Memory B cell (primary cell): ENCODE results near the gene SERGEF.

ENCODE experiments used
- ATAC-seq: fragments of 150-1000 bp; cut with Tn5 transposase; 2 replicates; pipeline ENCODE4 v1.10.0; 2021; ENCODE audit warnings: low read depth, mild to moderate bottlenecking, moderate library complexity
- DNase-seq, 2 donors: peaks; one replicate each; pipeline ENCODE4 v3.0.0; 2022; ENCODE audit warnings: low spot score in 2 of 2
- H3K27ac Mint-ChIP-seq: one replicate; pipeline ENCODE4 v1.8.0; 2022; ENCODE audit warnings: mild to moderate bottlenecking, moderate library complexity, mixed read lengths
- H3K27me3 Mint-ChIP-seq: one replicate; pipeline ENCODE4 v1.8.0; 2022; ENCODE audit warnings: mixed read lengths
- H3K36me3 Mint-ChIP-seq: one replicate; pipeline ENCODE4 v1.8.0; 2022; ENCODE audit warnings: mild to moderate bottlenecking, mixed read lengths
- H3K4me1 Mint-ChIP-seq: one replicate; pipeline ENCODE4 v1.8.0; 2022; ENCODE audit warnings: mixed read lengths
- H3K4me3 Mint-ChIP-seq: one replicate; pipeline ENCODE4 v1.8.0; 2022; ENCODE audit warnings: mild to moderate bottlenecking, moderate library complexity, mixed read lengths
- H3K9me3 Mint-ChIP-seq: one replicate; pipeline ENCODE4 v1.8.0; 2022; ENCODE audit warnings: mixed read lengths

The SERGEF gene

DNA sequence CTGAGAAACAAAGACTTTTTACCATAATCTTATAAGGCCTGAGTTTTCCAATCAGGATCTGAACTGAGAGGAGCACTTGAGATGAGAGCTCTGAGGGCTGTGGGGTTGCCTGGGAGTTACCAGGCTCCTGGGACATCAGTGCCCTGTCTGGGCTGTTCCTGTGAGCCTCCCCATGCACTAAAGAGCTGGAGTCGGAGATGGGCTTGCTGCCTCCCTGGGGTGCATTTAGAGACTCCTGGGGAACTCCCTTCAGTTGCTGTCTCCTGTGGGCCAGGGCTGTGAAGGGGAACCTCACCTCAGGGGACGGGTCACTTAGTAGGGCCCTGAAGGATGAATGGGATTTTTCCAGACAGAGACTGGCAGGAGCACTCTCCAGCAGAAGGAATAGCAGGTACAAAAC lies 244.9 kb downstream of the SERGEF start:
- H3K36me3 Mint-ChIP-seq, result no peaks in the 10 kb centered on the region
- H3K27ac Mint-ChIP-seq, result no peak overlapping the region
- peaks cover 3% of the 10 kb centered on the region for H3K4me1 Mint-ChIP-seq
- no peak for ATAC-seq
- H3K27me3 Mint-ChIP-seq, result peaks cover 13% of the 10 kb centered on the region
- no peaks in the 10 kb centered on the region for H3K9me3 Mint-ChIP-seq
- no peak overlapping the region for H3K4me3 Mint-ChIP-seq
- DNase-seq, result no peak

DNA sequence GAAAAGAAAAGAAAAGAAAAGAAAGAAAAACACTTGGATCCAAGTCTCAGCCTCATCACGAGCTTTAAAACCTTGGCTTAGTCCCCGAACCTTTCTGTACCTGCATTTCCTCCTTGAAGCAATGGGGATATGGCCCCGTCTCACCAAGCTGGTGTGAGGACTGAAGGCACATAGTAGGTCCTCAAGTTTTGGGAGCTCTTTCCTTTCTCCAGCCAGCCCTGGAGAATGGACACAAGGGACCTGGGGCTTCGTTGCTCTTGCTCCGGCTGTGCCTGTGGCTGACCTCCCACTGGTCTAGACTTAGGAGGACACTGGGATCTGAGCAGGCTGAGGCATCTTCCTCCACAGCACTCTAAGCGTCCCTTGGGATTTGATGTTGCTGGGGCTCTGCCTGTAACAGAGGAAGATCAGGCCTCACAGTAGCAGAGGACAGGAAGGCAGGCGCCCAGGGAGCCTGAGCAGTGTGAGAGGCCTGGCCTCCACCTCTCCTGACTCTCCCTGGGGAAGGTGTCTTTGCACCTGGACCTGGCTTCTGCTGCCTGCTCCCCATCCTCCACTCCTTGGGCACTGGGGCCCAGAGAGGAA lies 245.5 kb downstream of the SERGEF start:
- H3K27me3 Mint-ChIP-seq, result peaks cover 13% of the 10 kb centered on the region
- DNase-seq (no peak), ATAC-seq (no peak)
- no peak overlapping the region for H3K4me3 Mint-ChIP-seq
- H3K9me3 Mint-ChIP-seq, result no peaks in the 10 kb centered on the region
- no peak overlapping the region for H3K27ac Mint-ChIP-seq
- H3K4me1 Mint-ChIP-seq, result peaks cover 3% of the 10 kb centered on the region
- H3K36me3 Mint-ChIP-seq, result no peaks in the 10 kb centered on the region

DNA sequence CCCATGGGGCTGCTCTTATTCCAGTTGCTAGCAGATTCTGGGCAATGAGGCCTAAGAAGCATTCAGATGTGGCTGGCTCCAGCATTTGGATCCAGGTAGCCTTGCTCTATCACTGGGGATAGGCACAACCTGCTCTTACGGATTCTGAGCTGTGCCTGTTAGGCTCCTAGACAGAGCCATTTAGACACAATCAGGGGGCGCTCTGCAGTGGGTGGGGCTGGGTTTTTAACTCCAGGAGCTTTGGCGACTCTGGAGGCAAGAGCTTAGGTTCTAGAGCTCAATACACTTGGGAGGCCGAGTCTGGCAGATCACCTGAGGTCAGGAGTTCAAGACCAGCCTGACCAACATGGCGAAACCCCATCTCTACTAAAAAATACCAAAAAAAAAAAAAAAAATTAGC lies 246.3 kb downstream of the SERGEF start:
- ATAC-seq (no peak), DNase-seq (no peak)
- Mint-ChIP-seq H3K4me1 (peaks cover 3% of the 10 kb centered on the region), H3K27ac (no peak overlapping the region), H3K36me3 (no peaks in the 10 kb centered on the region), H3K4me3 (no peak overlapping the region), H3K9me3 (no peaks in the 10 kb centered on the region), H3K27me3 (peaks cover 14% of the 10 kb centered on the region)

DNA sequence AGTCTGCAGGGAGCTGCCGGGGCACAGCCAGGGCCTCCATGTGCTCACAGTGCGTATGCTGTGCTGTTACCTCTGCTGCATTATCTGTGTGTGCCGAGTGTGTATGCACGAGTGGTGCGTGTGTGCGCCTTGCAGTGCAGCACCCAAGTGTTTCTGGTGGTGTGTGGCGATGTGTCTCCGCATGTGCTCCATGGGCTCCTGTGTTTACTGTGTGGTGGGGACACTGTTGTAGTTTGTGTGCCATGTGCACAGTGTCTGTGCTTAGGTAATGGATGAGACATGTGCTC lies 246.8 kb downstream of the SERGEF start:
- Mint-ChIP-seq H3K4me1 (peaks cover 3% of the 10 kb centered on the region), H3K27ac (no peak overlapping the region), H3K27me3 (peaks cover 14% of the 10 kb centered on the region), H3K9me3 (no peaks in the 10 kb centered on the region), H3K36me3 (no peaks in the 10 kb centered on the region), H3K4me3 (no peak overlapping the region)
- no peak for DNase-seq
- ATAC-seq, result no peak

DNA sequence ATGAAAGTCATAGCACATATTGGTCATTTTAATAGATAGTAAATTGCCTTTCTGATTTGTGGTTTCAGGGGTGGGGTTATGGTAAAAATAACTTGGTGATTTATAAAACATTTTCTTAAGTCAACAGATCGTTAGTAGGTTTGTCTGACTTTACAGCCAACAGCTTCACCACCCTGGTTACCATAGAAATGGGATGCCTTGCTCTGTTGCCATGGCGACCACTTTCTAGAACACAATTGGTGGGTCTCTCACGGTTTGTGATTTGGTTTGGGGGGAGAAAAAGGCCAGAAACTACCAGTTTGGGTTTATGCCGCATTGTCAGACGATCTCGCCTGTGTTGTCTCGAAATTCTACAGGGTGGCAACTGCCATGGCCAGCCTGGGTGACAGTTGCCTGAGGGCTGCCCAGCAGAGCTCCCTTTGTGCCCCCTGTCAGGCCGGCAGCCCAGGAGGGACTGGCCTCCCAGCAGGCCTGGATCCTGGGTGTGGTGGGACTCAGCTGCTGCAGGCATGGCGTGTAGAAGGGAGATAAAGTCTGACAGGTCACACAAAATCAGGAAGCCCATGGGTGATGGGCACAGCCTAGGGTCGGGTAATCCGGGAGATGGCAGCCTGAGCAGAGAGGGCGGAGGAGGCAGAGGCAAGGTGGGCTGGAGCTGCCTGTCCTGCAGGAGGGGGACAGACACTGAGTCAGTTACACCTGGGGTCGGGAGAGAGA lies 247.3 kb downstream of the SERGEF start:
- no peaks in the 10 kb centered on the region for H3K9me3 Mint-ChIP-seq
- no peak overlapping the region for H3K27ac Mint-ChIP-seq
- H3K4me1 Mint-ChIP-seq, result peaks cover 3% of the 10 kb centered on the region
- DNase-seq (no peak), ATAC-seq (no peak)
- no peak overlapping the region for H3K4me3 Mint-ChIP-seq
- H3K36me3 Mint-ChIP-seq, result no peaks in the 10 kb centered on the region
- peaks cover 14% of the 10 kb centered on the region for H3K27me3 Mint-ChIP-seq

DNA sequence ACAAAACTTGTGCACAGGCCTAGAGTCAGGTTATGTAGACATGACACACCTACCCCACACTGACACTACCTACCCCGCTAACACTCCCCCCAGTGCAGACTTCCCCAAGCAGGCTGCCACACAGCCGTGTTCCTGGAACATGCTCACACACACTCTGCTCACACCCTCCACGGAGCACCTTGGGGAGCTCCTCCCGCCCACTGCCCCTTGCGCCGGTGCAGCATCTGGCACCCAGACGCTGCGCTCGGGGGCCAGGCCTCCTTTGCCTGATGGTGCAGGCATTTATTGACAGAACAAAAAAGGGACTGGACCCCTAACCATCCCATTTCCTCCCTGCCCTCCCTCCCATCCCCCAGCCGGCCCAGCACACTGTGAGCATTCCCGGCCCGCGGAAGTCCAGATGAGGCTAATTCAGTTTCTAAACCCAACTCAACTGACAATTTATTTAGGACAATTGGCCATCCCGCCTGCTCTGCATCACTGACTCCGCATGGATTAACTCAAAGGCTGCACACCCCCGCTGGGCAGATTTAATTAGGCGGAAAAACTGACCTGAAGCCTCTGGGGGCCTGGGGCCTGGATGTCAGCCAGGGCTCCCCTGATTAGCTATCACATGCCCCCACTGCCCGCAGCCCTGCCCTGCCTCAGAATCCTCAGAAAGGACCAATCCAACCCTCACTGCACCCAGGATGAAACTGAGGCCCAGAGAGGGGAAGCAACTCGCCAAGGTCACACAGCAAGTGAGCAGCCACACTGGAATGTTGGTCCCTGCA lies 248.2 kb downstream of the SERGEF start:
- no peak overlapping the region for H3K27ac Mint-ChIP-seq
- DNase-seq (no peak), ATAC-seq (no peak)
- no peaks in the 10 kb centered on the region for H3K36me3 Mint-ChIP-seq
- H3K4me3 Mint-ChIP-seq, result no peak overlapping the region
- peaks cover 14% of the 10 kb centered on the region for H3K27me3 Mint-ChIP-seq
- H3K4me1 Mint-ChIP-seq, result peaks cover 3% of the 10 kb centered on the region
- H3K9me3 Mint-ChIP-seq, result no peaks in the 10 kb centered on the region

DNA sequence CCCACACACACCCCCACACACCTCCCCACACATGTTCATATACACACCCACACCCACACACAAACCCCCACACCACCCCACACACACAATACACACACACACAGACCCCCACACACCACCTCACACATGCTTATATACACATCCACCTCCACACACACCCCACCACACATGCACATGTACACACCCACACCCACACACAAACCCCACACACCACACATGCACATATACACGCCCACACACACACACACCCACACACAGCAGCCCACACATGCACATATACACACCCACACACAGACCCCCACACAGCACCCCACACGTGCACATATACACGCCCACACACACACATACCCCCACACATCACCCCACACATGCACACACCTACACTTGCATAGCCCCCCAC lies 249.1 kb downstream of the SERGEF start:
- H3K36me3 Mint-ChIP-seq, result no peaks in the 10 kb centered on the region
- H3K9me3 Mint-ChIP-seq, result no peaks in the 10 kb centered on the region
- DNase-seq, result no peak
- H3K27me3 Mint-ChIP-seq, result peaks cover 12% of the 10 kb centered on the region
- no peak overlapping the region for H3K27ac Mint-ChIP-seq
- H3K4me3 Mint-ChIP-seq, result no peak overlapping the region
- ATAC-seq, result no peak
- H3K4me1 Mint-ChIP-seq, result peaks cover 3% of the 10 kb centered on the region

DNA sequence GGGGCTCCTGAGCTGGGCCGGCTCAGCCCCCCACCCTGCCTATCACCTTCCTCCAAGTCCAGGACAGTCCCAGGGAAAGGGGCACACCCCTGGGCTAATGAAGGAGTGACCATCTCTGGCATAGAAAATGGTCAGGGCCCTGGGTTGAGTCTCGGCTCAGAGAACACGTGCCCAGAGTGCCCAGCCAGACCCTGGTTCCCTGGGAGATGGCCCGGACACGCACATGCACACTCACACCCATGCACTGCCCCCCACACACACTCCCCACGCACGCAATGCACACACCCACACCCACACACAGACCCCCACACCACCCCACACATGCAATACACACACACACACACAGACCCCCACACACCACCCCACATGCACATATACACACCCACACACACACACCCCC lies 249.6 kb downstream of the SERGEF start:
- DNase-seq, result no peak
- H3K36me3 Mint-ChIP-seq, result no peaks in the 10 kb centered on the region
- H3K27me3 Mint-ChIP-seq, result peaks cover 12% of the 10 kb centered on the region
- ATAC-seq, result no peak
- H3K4me1 Mint-ChIP-seq, result peaks cover 3% of the 10 kb centered on the region
- no peak overlapping the region for H3K27ac Mint-ChIP-seq
- H3K9me3 Mint-ChIP-seq, result no peaks in the 10 kb centered on the region
- no peak overlapping the region for H3K4me3 Mint-ChIP-seq

DNA sequence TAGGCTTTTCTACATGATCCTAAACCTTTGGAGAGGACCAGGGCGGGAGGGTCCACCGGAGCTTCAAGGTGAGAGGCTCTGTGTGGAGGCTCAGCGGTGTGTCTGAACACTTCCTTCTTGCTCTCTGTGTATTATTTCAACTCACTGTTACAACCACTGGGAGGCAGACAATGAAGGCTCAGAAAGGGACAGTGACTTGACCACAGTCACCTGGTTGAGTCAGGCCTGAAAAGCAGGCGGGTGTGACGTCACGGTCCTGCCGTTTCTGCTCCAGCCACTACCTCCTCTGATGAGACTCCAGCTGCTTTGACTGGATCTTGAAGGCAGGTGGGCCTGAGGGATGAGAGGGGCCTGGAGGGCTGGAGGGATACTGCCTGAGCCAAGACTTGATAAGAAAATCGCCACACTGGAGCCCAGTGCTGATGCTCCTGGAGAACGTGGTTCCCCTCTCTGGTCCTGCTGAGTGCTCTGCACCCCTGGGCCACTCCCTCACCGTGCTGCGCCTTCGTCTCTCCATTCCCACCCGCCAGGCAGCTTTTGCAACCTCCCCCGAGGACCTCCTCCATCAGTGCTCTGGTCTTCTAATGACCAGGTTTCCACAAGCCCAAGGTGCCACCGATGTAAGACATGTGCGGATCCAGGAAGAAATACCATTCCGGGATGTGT lies 250.4 kb downstream of the SERGEF start:
- H3K9me3 Mint-ChIP-seq, result no peaks in the 10 kb centered on the region
- DNase-seq, result no peak
- H3K4me1 Mint-ChIP-seq, result peaks cover 3% of the 10 kb centered on the region
- no peaks in the 10 kb centered on the region for H3K36me3 Mint-ChIP-seq
- no peak for ATAC-seq
- H3K4me3 Mint-ChIP-seq, result no peak overlapping the region
- no peak overlapping the region for H3K27ac Mint-ChIP-seq
- H3K27me3 Mint-ChIP-seq, result peaks cover 12% of the 10 kb centered on the region

DNA sequence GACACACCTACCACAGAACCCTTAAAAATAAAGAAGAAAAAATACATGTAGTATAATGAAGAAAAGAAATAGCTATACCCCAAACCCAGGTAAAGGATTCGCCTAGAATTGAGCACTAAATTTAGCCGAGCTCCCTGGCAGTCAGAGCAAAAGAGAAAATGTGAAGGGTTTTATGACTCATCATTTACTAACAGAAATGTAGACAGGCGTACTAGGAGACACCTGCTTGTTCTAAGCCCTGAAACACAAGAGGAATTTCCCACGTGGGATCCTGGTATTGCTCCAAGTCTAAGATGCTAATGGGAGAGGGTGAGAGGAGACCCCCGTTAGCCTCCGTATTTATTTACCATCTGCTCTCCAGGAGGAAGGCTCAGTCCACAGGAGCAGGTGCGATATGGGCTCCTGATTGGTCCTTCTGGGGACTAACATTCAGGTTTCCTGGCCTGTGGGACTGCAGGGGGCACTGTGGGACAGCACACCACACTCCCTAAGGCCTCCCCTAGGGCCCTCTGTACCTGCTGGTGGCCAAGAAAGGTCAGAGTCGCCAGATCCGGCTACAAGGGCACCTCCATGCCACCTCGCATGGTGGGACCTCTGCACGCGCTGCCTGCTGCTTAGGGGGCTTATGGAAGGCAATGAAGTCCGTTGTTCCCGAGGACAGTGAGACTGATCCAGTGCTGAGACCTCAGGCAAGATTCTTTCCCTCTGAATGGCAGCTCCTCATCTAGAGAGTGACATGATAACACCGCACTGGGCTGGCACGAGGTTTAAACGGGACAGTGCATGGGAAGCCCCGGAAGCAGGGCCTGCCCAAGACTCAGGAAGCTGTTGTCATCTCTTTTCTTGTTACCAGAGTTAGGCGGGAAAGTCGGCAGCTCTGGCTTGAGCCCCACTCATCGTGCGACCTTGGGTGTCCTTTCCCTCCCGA lies 252.5 kb downstream of the SERGEF start:
- ATAC-seq (no peak), DNase-seq (no peak)
- peaks cover 3% of the 10 kb centered on the region for H3K4me1 Mint-ChIP-seq
- no peaks in the 10 kb centered on the region for H3K9me3 Mint-ChIP-seq
- no peak overlapping the region for H3K27ac Mint-ChIP-seq
- H3K36me3 Mint-ChIP-seq, result no peaks in the 10 kb centered on the region
- H3K27me3 Mint-ChIP-seq, result peaks cover 12% of the 10 kb centered on the region
- H3K4me3 Mint-ChIP-seq, result no peak overlapping the region

DNA sequence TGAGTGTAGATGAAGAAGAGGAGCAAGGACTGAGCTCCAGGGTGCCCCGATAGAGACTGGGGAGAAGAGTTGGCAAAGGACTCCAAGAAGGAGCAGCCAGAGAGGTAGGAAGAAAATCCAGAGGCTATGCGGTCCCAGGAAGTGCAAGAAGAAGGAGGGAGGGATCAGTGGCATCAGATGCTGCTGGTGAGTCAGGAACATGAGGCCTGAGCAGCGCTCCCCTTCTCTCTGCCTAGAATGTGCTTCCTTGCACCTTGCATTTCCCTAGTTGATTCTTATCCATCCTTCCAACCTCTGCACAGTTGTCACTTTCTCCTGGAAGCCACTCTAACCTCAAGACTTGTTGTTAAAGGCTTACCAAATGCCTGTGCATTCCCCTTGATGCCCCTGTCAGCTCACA lies 257.0 kb downstream of the SERGEF start:
- no peaks in the 10 kb centered on the region for H3K36me3 Mint-ChIP-seq
- H3K4me3 Mint-ChIP-seq, result no peak overlapping the region
- DNase-seq (no peak), ATAC-seq (no peak)
- peaks cover 10% of the 10 kb centered on the region for H3K27me3 Mint-ChIP-seq
- H3K9me3 Mint-ChIP-seq, result no peaks in the 10 kb centered on the region
- no peaks in the 10 kb centered on the region for H3K4me1 Mint-ChIP-seq
- H3K27ac Mint-ChIP-seq, result no peak overlapping the region

DNA sequence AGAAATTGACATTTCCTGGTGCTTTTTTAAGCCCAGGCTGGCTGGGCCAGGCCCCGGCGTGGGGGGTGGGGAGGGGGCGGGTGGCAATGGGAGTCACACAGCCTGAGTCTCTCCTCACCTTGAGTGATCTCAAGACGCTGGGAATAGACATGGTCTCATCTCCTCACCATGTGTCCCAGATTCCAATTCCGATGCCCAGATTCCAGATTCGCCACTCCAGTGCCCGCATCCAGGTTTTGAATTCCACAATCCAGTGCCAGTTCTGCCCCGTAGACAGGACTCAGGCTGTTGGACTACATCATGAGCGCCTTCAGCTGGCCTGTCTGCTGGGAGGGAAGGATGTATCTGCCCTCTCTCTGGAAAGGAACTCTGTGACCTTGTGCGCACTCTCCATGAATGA lies 259.2 kb downstream of the SERGEF start:
- no peaks in the 10 kb centered on the region for H3K36me3 Mint-ChIP-seq
- no peak overlapping the region for H3K4me3 Mint-ChIP-seq
- DNase-seq (no peak), ATAC-seq (no peak)
- no peaks in the 10 kb centered on the region for H3K9me3 Mint-ChIP-seq
- no peaks in the 10 kb centered on the region for H3K4me1 Mint-ChIP-seq
- H3K27ac Mint-ChIP-seq, result no peak overlapping the region
- peaks cover 14% of the 10 kb centered on the region for H3K27me3 Mint-ChIP-seq

DNA sequence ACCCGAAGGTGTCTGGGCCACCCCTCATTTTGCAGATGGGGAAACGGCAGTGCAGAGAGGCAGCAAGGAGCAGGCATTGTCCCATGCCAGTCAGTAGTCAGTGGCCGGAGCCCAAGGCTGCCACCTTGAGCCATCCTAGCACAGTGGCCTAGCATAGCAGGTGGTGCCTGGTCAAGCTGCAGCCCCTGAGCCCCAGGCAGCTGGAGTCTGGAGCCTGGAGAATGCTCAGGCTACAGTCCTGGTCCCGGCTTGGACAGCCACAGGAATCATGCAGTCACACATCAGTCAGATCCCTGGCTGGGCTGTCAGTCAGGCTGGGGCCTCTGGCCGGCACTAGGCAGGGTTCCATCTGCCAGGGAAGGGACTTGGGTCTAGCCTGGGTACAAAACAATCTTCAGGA lies 259.7 kb downstream of the SERGEF start:
- Mint-ChIP-seq H3K36me3 (no peaks in the 10 kb centered on the region), H3K4me1 (no peaks in the 10 kb centered on the region), H3K4me3 (no peak overlapping the region), H3K9me3 (no peaks in the 10 kb centered on the region), H3K27ac (no peak overlapping the region), H3K27me3 (peaks cover 14% of the 10 kb centered on the region)
- ATAC-seq, result no peak
- DNase-seq, result no peak
